Measurements from ENCODE around the gene RHCG. TPM values are rescaled to one million over a fixed set of nuclear protein-coding genes. Genes with fewer than 3 reads are reported as not detected.
"Not testable (repeated sequence)": the region's sequence is repeated elsewhere in the genome, so short reads cannot be mapped to it uniquely, and the experiment has no call there.

The RHCG gene
- total and polyA plus RNA-seq, 2 experiments from 2014 or later, result not detected

DNA sequence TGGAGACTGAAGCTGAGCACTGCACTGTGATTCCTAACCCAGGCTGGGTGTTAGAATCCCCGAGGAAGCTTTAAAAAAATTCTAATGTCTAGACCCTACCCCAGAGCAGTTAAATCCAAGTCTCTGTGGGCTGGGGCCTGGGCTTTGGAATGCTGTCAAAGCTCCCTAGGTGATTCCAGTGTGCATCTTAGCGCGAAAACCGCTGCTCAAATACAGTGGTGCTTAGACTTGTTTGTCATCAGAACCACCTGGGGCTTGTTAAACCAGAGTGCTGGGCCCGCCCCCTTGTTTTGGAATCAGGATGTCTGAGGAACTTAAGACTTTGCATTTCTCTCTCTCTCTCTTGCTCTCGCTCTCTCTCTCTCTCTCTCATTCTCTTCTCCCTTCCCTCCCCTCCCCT, 20.7 kb downstream of the RHCG start:
- Histone ChIP-seq H3K9ac (no peak overlapping the region), H3K79me2 (ENCODE audit: insufficient read depth) (no peaks in the 10 kb centered on the region), H3K9me3 (ENCODE audit: low read depth) (no peaks in the 10 kb centered on the region), H2AFZ (no peak overlapping the region), H3F3A (ENCODE audit: insufficient read depth) (no peaks in the 10 kb centered on the region), H3K9me2 (ENCODE audit: insufficient read depth) (no peaks in the 10 kb centered on the region), H3K4me3 (no peak overlapping the region), H3K36me3 (ENCODE audit: low read depth) (no peaks in the 10 kb centered on the region), H3K27ac (no peak overlapping the region), H3K4me2 (ENCODE audit: unreplicated experiment) (no peak overlapping the region), H3K4me1 (ENCODE audit: insufficient read depth) (no peaks in the 10 kb centered on the region), H3K27me3 (replicated peaks; ENCODE audit: insufficient read depth) (peaks cover 55% of the 10 kb centered on the region), H4K20me1 (ENCODE audit: insufficient read depth) (no peaks in the 10 kb centered on the region)
- in situ Hi-C loops (cut with MboI), result no loop called here
- no peak for DNase-seq
- WGBS, 2 experiments (ENCODE audit: low coverage in 1 of 2, low lambda C conversion rate in 2 of 2, missing lambda C conversion rate in 2 of 2), result 41 to 47% methylated on average over 6 of the region's 6 CpGs
- TF ChIP-seq EZH2 (IDR thresholded peaks at IDR 0.05; ENCODE audit: insufficient read depth, poor library complexity, severe bottlenecking) (no peak), EZH2phosphoT487 (IDR thresholded peaks at IDR 0.05; ENCODE audit: insufficient read depth, low read depth) (no peak)

GRCh38 chr15:89472785-89473256, 23.6 kb downstream of the RHCG start:
- Histone ChIP-seq H3K79me2 (ENCODE audit: insufficient read depth) (no peaks in the 10 kb centered on the region), H3K9me2 (ENCODE audit: insufficient read depth) (no peaks in the 10 kb centered on the region), H3K36me3 (ENCODE audit: low read depth) (no peaks in the 10 kb centered on the region), H3K4me2 (ENCODE audit: unreplicated experiment) (no peak overlapping the region), H2AFZ (no peak overlapping the region), H3K4me1 (ENCODE audit: insufficient read depth) (no peaks in the 10 kb centered on the region), H3K9me3 (ENCODE audit: low read depth) (no peaks in the 10 kb centered on the region), H3K4me3 (no peak overlapping the region), H3K9ac (no peak overlapping the region), H3F3A (ENCODE audit: insufficient read depth) (no peaks in the 10 kb centered on the region), H3K27ac (no peak overlapping the region), H4K20me1 (ENCODE audit: insufficient read depth) (no peaks in the 10 kb centered on the region), H3K27me3 (replicated peaks; ENCODE audit: insufficient read depth) (peaks cover 68% of the 10 kb centered on the region)
- TF ChIP-seq EZH2 (IDR thresholded peaks at IDR 0.05; ENCODE audit: insufficient read depth, poor library complexity, severe bottlenecking) (no peak), EZH2phosphoT487 (IDR thresholded peaks at IDR 0.05; ENCODE audit: insufficient read depth, low read depth) (no peak)
- 7% methylated on average over 7 of the region's 7 CpGs for WGBS, 2 experiments (ENCODE audit: low coverage in 1 of 2, low lambda C conversion rate in 2 of 2, missing lambda C conversion rate in 2 of 2)
- in situ Hi-C loops (cut with MboI), result no loop called here
- DNase-seq, result peak; percentile 65

DNA sequence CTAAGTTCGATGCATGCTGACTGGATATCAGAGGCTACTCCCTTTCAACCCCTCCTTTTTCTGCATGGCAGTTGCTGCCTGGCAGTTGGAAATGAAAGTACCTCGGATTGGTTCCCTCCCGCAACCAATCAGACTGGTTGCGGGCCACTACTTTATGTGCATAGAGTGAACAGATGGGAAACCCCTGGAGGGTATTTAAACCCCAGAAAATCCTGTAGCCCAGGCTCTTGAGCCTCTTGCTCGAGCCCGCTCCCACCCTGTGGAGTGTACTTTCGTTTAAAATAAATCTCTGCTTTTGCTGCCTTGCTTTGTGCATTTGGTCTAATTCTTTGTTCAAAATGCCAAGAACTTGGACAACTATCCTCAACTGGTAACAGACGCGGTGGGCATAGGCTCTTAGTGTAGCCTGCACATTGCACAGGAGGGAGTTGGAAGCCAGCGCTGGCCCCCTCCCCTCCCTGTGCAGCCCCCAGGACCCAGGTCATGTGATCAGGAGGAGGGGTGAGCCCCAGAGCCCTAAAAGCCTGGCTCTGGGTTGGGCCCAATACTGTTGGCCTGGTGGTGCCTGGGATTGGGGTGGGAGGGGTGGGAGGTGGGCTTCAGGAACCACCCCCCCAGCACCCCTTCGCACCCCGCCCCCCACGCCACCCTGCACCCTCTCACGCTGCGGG, 26.8 kb downstream of the RHCG start:
- Histone ChIP-seq H3K4me1 (ENCODE audit: insufficient read depth) (no peaks in the 10 kb centered on the region), H3K27ac (no peak overlapping the region), H3K9me3 (ENCODE audit: low read depth) (no peaks in the 10 kb centered on the region), H2AFZ (no peak overlapping the region), H3K36me3 (ENCODE audit: low read depth) (no peaks in the 10 kb centered on the region), H3K27me3 (replicated peaks; ENCODE audit: insufficient read depth) (peaks cover 58% of the 10 kb centered on the region), H3K9me2 (ENCODE audit: insufficient read depth) (no peaks in the 10 kb centered on the region), H4K20me1 (ENCODE audit: insufficient read depth) (no peaks in the 10 kb centered on the region), H3F3A (ENCODE audit: insufficient read depth) (no peaks in the 10 kb centered on the region), H3K4me2 (ENCODE audit: unreplicated experiment) (no peak overlapping the region), H3K9ac (no peak overlapping the region), H3K4me3 (no peak overlapping the region), H3K79me2 (ENCODE audit: insufficient read depth) (no peaks in the 10 kb centered on the region)
- TF ChIP-seq EZH2 (IDR thresholded peaks at IDR 0.05; ENCODE audit: insufficient read depth, poor library complexity, severe bottlenecking) (no peak), EZH2phosphoT487 (IDR thresholded peaks at IDR 0.05; ENCODE audit: insufficient read depth, low read depth) (no peak)
- no peak for DNase-seq
- in situ Hi-C loops (cut with MboI), result no loop called here
- 40 to 48% methylated on average over 10 to 12 of the region's 15 CpGs for WGBS, 2 experiments (ENCODE audit: low coverage in 1 of 2, low lambda C conversion rate in 2 of 2, missing lambda C conversion rate in 2 of 2)

- H3K4me3 ChIP-seq; H3K4me2 ChIP-seq (ENCODE audit: unreplicated experiment); H3K4me1 ChIP-seq (ENCODE audit: insufficient read depth); H2AFZ ChIP-seq; H3K27ac ChIP-seq; H3K36me3 ChIP-seq (ENCODE audit: low read depth); in situ Hi-C loops (cut with MboI); H4K20me1 ChIP-seq (ENCODE audit: insufficient read depth); H3K9me3 ChIP-seq (ENCODE audit: low read depth); H3K79me2 ChIP-seq (ENCODE audit: insufficient read depth); H3K9ac ChIP-seq; H3K9me2 ChIP-seq (ENCODE audit: insufficient read depth); H3F3A ChIP-seq (ENCODE audit: insufficient read depth): not testable (repeated sequence)
- H3K27me3 ChIP-seq (replicated peaks; ENCODE audit: insufficient read depth), result peaks cover 55% of the 10 kb centered on the region
- DNase-seq, result peak; percentile 25
- 0% methylated on average over 1 of the region's 1 CpG for WGBS, 2 experiments (ENCODE audit: low coverage in 1 of 2, low lambda C conversion rate in 2 of 2, missing lambda C conversion rate in 2 of 2)
These were observed 27.6 kb downstream of the RHCG start for GRCh38 chr15:89468813-89469212.

DNA sequence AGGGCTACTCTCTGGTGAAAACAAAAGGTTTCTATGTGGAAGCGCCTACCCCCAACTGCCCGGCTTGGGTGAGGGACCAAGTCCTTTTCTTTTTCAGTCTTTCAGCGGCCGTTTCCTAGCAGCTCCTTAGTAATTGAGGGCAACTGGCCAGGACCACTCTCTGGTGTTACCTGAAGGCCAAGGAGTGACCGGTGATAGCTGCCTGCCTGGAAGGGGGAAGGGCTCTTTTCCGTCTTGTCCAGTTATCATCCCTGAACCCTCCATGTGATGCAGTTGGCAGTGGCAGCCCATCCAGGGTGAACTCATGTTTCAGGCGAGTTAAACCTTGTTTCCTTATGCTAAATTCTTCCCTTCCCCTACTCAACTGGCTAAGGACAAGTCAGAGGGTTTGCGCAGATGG, 33.3 kb downstream of the RHCG start:
- Histone ChIP-seq H2AFZ (no peak overlapping the region), H3K4me1 (ENCODE audit: insufficient read depth) (no peaks in the 10 kb centered on the region), H3K36me3 (ENCODE audit: low read depth) (no peaks in the 10 kb centered on the region), H3K27ac (no peak overlapping the region), H3K9me3 (ENCODE audit: low read depth) (no peaks in the 10 kb centered on the region), H3K9me2 (ENCODE audit: insufficient read depth) (no peaks in the 10 kb centered on the region), H4K20me1 (ENCODE audit: insufficient read depth) (no peaks in the 10 kb centered on the region), H3K9ac (no peak overlapping the region), H3F3A (ENCODE audit: insufficient read depth) (no peaks in the 10 kb centered on the region), H3K27me3 (replicated peaks; ENCODE audit: insufficient read depth) (peaks cover 23% of the 10 kb centered on the region), H3K79me2 (ENCODE audit: insufficient read depth) (no peaks in the 10 kb centered on the region), H3K4me3 (no peak overlapping the region), H3K4me2 (ENCODE audit: unreplicated experiment) (no peak overlapping the region)
- TF ChIP-seq EZH2phosphoT487 (IDR thresholded peaks at IDR 0.05; ENCODE audit: insufficient read depth, low read depth) (no peak), EZH2 (IDR thresholded peaks at IDR 0.05; ENCODE audit: insufficient read depth, poor library complexity, severe bottlenecking) (no peak)
- WGBS, 2 experiments (ENCODE audit: low coverage in 1 of 2, low lambda C conversion rate in 2 of 2, missing lambda C conversion rate in 2 of 2), result 72 to 77% methylated on average over 8 of the region's 8 CpGs
- DNase-seq, result no peak
- in situ Hi-C loops (cut with MboI), result no loop called here
